AML-193 (cell line): ENCODE results near the gene INMT.
A peak's percentile ranks its signal among the peaks of the same experiment; 100 is the strongest.
"Not testable (repeated sequence)": the region's sequence is repeated elsewhere in the genome, so short reads cannot be mapped to it uniquely, and the experiment has no call there.

ENCODE experiments used
- DNase-seq, 2 experiments: peaks; one replicate each; lab custom pipeline; 2025; lab: John Stamatoyannopoulos, UW

INMT gene

DNA sequence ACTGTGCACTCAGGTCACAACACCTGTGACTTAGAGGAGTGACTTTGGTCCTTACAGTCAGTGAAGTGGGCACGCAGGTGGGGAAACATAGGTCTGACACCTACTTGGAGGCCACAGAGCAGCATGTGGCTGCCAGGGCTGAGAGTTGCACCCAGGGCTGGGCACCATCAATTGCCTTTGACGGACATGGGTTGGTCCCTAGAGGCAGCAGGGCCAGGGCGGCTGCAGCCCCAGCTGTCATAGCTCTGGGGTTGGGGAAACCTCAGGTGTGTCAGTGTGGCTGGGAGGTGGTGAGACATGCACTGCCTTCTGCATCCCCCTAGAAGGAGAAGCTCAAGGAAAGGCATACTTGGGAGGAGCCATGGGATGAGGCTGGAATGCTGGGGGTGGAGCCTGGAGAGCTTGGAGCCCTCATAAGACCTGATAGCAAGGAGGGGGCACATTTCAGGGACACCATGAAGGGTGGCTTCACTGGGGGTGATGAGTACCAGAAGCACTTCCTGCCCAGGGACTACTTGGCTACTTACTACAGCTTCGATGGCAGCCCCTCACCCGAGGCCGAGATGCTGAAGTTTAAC lies at the start of gene INMT:
Gene INMT (plus strand): TSS at position 440 of the 578 bp plus-strand sequence. CDS start 16 bp downstream, at position 456.
- DNase-seq, result no peak

DNA sequence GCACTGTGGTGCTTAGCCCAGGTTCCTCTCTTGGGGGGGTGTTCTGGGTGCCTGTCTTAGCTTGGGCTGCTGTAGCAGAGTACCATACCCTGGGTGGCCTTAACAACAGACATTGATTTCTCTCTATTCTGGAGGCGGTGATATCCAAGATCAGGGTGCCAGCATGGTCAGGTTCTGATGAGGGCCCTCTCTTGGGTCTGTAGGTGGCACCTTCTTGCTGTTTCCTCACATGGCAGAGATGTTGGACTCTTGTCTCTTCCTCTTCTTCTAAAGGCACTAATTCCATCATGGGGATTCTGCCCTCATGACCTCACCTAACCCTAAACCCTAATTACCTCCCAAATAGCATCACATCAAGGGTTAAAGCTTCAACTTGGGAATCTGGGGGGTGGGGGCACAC lies 49.7 kb upstream of the INMT start:
- DNase-seq, result peak; percentile 26 to 31

GRCh38 chr7:30703756-30704155 lies 48.2 kb upstream of the INMT start:
- no peak for DNase-seq

DNA sequence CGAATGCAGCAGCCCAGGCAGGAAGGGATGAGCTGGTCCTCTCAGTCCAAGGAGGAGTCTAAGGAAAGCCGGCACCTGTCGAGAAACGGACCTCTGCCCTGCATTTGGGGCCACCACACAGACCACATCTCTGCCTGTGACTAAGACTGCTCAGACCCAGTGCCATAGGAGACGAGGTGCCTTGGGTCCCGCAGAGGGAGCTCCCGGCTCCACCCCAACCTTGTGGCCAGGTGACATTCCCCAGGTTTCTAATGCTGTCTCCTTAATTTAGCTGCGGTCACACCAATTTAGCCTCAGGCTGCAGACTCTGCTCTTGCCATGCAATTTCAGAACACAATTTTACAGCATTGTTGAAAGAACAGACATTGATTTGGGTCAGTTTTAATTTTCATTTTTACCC lies 46.9 kb upstream of the INMT start:
- no peak for DNase-seq

DNA sequence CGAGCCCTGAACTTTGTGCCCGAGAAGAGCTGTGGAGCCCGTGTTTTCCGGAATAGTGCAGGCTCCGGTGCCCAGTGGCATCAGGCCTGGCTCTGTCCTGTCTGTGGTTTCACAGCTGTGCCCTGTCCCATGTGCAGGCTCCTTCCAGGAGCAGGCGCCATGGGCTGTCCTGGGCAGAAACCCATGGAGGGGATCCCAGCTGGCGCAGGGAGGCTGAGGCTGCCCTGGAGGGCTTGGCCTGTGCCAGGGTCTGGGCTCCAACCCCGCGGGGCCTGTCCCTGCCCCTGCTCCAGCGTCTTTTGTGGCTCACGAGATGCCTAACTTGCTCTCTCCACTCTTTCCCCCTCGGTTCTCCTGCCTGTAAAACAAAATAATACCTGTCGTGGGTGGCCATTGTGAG lies 46.3 kb upstream of the INMT start:
- DNase-seq, result no peak

DNA sequence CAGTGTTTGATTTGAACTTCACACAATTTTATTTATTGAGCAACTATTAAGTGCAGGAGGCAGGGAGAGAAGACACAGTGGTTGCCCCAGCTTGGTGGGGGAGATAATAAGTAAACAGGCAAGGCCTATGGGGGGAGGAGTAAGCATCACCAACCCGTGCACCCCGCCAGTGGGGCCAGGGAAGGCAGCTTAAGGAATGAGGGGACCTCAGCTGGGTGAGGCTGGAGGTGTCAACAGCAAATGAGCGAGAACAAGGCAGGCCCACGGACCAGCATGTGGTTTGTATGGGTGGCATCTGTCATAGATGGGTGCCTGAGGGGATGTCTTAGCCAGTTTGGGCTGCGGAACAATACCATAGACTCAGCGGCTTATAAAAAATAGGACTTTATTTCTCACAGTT lies 45.6 kb upstream of the INMT start:
- DNase-seq, result no peak

DNA sequence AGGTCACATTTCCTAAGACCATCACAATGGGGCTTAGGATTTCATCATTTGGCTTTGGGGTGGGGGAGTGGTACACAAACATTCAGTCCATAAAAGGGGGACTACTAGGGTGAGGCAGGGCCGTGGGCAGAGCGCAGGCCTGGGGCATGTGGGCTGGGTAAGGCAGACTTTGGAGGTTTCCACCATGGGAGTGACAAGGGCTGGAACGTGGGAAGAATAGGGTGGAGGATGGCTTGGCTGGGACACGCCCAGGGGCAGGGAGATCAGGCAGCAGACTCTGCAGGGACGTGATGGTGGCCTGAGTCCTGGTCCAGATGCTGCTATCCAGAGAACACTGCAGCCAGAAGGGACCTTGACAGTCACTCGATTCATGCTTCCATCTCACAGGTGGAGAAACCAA lies 45.0 kb upstream of the INMT start:
- DNase-seq, result no peak

- DNase-seq, result no peak
Measured at GRCh38 chr7:30707391-30708357, 44.3 kb upstream of the INMT start.

DNA sequence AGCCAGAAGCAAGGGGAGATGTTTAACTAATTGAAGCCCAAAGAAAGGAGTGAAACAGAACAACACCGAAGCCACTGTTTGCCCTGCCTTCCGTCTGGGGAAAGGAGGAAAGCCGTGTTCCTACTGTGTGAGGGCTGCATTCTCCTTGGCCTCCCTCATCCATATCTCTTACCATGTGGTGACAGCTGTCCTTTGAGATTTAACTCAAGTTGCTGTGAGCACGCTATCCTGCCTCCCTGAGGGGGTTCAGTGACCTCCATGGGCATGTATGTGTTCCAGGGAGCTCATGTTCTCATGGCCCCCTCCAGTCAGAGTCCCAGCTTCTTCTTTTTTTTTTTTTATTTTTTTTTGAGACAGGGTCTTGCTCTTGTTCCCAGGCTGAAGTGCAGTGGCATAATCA lies 43.5 kb upstream of the INMT start:
- DNase-seq, result no peak

DNA sequence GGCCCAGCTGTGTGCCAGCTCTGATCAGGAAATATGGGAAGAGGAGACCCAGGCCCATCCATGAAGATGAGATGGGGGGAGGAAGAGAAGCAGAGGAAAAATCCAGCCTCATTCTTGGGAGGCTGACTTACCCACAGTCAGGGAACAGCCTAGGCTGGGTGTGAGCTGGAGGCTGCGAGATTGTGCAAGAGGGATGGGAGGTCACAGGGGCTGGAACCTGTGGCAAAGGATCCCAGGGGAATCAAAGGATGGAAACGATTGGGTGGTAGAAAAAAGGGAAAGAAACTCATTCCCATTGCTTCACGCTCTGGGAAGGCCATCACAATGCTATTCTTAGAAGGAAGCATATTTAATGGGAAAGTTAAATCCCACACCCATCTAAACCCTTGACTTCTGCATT lies 43.0 kb upstream of the INMT start:
- DNase-seq, result no peak

GRCh38 chr7:30709549-30709948 lies 42.4 kb upstream of the INMT start:
- no peak for DNase-seq

DNA sequence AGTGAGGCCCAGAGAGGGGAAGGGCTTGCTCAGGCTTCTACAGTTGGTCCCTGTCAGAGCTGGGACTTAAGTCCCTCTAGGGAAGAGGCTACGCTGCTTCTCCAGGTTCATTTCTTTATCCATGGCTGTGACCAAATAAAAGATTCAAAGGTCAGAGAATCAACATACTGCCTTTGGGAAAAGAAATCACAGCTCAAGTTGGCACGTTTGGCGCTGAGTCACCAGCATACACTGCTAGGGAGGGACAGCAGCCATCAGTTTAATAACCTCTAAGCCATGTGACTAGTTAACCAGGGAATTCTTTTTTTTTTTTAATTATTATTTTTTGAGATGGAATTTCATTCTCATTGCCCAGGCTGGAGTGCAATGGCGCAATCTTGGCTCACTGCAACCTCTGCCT lies 41.3 kb upstream of the INMT start:
- no peak for DNase-seq

GRCh38 chr7:30713392-30713791 lies 38.5 kb upstream of the INMT start:
- no peak for DNase-seq

DNA sequence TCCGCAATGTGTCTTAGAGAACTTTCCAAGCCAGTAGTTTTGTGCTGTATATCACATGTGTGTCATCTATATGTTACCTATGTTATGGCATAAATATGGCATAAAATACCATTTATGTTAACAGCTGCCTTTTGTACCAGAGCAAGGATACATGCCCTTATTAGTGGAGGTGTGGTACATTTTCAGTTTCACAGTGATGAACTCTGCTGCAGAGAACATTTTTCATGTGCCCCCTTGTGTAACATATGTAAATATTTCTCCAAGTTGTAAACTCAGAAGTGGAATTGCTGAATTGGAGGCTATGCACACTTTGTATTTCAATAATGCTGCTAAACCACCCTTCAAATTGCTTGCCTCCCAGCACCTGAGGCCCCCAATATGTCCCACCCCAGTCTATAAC lies 37.8 kb upstream of the INMT start:
- DNase-seq, result no peak

DNA sequence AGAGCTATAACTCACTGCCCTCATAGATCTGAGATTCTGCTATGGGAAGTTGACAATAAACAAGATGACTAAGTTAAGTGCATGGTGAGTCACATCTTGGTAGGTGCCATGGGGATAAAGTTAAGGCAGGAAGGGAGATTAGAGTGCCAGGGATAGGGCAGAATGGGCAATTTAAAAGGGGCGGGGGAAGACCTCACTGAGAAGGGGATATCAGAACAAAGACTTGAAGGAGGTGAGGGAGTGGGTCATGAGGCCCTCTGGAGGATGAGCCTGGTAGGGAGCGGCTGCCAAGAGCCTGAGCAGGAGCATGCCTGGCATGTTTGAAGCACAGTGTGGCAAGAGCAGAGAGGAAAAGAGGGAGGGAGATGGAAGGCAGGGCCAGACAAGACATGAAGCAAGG lies 34.8 kb upstream of the INMT start:
- DNase-seq, result no peak

DNA sequence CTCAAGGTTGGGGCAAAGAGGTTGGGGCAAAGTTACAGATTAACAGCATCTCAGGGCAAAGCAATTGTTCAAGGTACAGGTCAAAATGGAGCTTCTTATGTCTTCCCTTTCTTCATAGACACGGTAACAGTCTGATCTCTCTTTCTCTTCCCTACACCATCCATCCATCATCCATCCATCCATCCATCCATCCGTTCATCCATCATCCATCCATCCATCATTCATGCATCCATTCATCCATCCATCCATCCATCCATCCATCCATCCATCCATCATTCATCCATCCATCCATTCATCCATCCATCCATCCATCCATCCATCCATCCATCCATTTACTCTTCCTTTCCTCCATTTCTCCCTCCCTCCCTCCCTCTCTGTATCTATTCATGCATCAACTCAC lies 32.5 kb upstream of the INMT start:
- DNase-seq, result not testable (repeated sequence)

DNA sequence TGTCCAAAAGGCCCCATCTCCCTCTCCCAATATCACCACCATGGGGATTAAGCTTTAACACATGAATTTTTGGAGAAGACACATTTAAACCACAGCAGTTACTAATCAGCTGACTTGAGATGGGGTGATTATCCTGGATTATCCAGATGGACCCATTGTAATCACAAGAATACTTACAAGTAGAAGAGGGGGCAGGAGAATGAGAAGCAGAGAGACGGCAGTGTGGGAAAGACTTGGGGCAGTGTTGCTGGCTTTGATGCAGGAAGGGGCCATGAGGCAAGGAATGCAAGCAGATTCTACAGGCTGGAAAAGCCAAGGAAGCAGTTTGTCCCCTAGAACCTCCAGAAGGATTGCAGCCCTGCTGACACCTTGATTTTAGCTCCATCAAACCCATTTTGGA lies 30.7 kb upstream of the INMT start:
- no peak for DNase-seq

DNA sequence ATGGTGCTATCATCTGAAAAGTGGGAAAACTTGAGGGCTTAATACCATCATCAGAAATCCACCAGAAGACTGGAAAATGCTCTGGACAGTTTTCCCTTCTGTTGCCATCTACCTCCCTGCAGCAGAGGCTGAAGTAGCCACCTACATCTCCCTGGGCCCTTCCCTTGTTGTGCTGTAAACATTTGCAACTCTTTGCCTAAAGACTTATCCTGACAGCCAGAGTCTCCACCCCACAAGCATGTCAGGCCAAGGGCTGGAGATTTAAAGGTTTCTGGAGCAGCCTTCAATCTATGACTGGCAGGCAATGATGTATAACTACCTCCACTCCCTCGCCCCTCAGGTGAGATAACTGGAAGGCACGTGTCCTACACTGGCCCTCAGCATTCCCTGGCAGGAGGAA lies 29.7 kb upstream of the INMT start:
- DNase-seq, result no peak

DNA sequence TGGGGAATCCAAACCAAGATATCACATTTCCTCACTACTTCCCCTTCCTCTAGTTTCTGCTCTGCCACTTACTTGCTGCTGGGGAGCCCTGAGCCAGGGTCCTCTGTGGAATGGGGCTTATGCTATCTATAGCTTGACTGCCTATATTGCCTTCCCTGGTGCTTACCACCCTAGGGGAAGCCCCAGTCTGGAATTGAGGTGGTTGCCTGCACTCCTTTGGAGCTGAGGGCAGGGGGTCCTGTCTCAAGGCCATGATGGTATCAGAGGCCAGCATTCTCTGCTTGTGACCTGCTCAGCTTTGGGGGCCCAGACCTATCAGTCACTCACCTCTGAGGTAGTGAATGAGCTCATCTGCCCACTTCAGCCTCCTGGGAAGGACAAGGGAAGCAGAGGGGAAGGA lies 29.3 kb upstream of the INMT start:
- no peak for DNase-seq

- DNase-seq, result no peak
Measured at GRCh38 chr7:30723776-30724175, 28.2 kb upstream of the INMT start.

DNA sequence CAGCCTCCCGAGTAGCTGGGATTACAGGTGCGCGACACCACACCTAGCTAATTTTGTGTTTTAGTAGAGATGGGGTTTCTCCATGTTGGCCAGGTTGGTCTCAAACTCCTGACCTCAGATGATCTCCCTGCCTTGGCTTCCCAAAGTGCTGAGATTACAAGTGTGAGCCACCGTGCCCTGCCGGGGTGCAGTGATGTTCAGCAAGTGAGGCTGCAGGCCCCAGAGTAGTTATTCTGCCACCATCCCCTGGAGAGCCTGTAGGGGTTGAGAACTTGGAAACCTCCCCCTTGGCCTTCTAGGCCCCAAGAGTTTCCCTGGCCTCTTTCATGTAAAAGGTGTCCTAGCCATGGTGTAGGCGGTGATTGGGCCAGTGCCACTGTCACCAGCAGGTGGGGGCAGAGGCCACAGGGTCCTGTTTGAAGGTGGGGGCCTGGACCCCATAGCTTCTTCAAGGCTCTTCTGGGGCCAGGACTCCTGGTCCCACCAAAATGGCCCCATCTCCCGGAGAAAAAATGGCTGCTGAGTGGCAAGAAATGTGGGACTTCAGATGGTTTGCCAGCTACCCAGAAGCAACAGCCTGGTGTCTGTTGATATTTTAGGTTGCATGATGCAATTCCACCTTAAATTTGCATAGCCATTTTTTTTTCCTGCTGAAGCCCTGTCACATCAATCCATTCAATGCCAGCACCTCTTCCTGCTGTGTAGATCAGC lies 25.5 kb upstream of the INMT start:
- no peak for DNase-seq

- DNase-seq, result peak; percentile 52 to 65
Measured at GRCh38 chr7:30727061-30727945, 24.6 kb upstream of the INMT start.
